ENCODE measurements around the gene ATG14. TPM values are rescaled to one million over a fixed set of nuclear protein-coding genes. Genes with fewer than 3 reads are reported as not detected.
A peak's percentile ranks its signal among the peaks of the same experiment; 100 is the strongest.
"Not testable (repeated sequence)": the region's sequence is repeated elsewhere in the genome, so short reads cannot be mapped to it uniquely, and the experiment has no call there.

The ATG14 gene, protein sequence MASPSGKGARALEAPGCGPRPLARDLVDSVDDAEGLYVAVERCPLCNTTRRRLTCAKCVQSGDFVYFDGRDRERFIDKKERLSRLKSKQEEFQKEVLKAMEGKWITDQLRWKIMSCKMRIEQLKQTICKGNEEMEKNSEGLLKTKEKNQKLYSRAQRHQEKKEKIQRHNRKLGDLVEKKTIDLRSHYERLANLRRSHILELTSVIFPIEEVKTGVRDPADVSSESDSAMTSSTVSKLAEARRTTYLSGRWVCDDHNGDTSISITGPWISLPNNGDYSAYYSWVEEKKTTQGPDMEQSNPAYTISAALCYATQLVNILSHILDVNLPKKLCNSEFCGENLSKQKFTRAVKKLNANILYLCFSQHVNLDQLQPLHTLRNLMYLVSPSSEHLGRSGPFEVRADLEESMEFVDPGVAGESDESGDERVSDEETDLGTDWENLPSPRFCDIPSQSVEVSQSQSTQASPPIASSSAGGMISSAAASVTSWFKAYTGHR
- polyA plus RNA-seq (2012; ENCODE audit: missing spikeins) = 4.7 TPM

DNA sequence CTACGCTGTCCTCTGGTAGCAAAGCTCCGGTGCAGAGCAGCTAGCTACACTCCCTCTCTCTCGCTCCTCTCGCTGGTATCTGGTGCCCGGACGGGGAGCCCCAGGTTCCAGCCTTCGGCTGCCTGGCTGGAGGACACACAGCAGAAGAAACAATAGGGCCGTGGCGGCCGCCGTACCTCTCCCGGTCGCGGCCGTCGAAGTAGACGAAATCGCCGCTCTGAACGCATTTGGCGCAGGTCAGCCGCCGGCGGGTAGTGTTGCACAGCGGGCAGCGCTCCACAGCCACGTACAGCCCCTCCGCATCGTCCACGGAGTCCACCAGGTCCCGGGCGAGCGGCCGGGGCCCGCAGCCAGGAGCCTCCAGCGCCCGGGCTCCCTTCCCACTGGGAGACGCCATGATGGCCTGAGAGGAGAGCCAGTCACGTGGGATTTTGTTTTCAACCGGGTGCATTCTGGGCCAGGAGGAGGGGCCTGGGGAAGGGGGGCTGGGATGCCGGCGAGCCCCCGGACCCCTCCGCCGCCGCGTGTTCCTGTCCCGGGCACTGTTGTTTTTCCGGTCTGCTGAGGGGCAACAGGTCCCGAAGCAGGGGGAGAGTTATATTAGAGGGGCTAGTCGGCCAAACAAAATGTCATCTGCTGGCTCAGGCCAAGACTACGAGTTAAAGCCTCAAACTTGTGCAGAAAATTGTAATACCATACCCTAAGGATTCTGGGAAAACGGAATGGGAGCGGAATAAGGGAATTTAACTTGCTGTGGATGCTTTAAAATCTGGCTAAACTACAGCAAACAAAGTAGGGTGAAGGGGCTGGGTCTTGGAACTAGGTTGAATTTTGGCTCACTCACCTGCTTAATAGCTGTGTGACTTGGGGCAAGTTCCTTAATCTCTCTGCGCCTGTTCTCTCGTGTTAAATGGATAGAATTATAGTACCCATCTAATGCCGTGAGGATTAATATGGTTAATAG is at the start of gene ATG14:
ATG14 (minus strand) TSS at position 405 of the 964 bp plus-strand sequence; CDS start at position 397, 8 bp downstream.
- FAIRE-seq (peak; percentile 83), DNase-seq (ENCODE audit: insufficient read length) (peak; percentile 82)
- peak; percentile 65; the same call in 1 of the 2 replicates for TF ChIP-seq POLR2A (IDR thresholded peaks at IDR 0.05; ENCODE audit: low read depth, low read length)
- TF ChIP-seq POLR2AphosphoS5 (IDR thresholded peaks at IDR 0.05; ENCODE audit: low read depth, low read length) = no peak
- peak; percentile 51; the same call in 1 of the 2 replicates for TF ChIP-seq TAF1 (IDR thresholded peaks at IDR 0.05; ENCODE audit: borderline replicate concordance, low read depth, low read length)

DNA sequence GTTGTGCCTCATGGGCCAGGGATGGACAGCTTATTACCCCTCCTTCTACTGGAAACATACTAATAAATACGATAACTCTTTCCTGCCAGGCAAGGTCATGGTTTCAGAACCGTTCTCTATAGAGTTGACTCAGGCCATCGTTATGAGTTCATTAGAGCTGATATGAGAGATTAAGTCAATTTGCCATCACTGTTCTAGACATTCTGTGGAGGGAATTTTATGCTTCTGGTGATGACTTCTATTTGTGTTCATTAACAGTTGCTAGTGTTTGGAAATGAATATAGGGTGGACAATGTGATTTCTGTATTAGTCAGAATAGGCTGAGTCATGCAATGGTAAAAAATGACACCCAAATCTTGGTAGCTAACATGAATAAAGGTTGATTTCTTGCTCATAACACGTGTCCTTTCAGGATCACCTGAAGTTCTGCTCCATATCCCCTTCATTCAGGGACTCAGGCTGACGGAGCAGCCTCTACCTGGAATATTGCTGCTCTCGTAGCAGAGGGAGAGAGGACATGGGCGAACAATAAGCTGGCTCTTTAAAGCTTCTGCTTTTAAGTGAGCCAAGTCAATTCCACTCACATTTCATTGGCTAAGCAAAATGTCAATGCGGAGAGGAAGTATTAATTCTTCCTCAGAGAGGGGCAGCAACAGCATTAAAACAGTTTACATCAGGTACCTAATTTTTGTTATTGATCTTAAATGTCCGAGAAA is 47.3 kb upstream of the ATG14 start:
- DNase-seq (ENCODE audit: insufficient read length) = no peak
- peak; percentile 87 for FAIRE-seq
- TF ChIP-seq POLR2AphosphoS5 (IDR thresholded peaks at IDR 0.05; ENCODE audit: low read depth, low read length) (no peak), POLR2A (IDR thresholded peaks at IDR 0.05; ENCODE audit: low read depth, low read length) (no peak), TAF1 (IDR thresholded peaks at IDR 0.05; ENCODE audit: borderline replicate concordance, low read depth, low read length) (no peak)

DNA sequence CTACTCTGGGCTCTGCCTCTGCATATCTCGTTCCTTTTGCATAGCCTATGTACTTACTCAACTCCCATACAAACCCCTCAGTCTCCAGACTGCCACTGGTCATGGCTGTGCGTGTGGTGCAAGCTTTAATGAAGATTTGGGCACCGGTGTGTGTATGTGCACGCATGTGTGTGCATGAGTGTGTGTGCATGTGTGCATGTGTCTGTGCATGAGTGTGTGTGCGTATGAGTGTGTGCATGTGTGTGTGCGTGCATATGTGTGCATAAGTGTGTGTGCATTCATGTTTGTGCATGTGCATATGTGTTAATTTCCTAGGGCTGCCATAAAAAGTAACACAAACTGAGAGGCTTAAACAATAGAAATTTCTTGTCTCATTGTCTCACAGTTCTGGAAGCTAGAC is 45.9 kb upstream of the ATG14 start:
- DNase-seq (ENCODE audit: insufficient read length) (no peak), FAIRE-seq (no peak)
- TF ChIP-seq TAF1 (IDR thresholded peaks at IDR 0.05; ENCODE audit: borderline replicate concordance, low read depth, low read length) = no peak
- no peak for TF ChIP-seq POLR2AphosphoS5 (IDR thresholded peaks at IDR 0.05; ENCODE audit: low read depth, low read length)
- TF ChIP-seq POLR2A (IDR thresholded peaks at IDR 0.05; ENCODE audit: low read depth, low read length) = no peak

DNA sequence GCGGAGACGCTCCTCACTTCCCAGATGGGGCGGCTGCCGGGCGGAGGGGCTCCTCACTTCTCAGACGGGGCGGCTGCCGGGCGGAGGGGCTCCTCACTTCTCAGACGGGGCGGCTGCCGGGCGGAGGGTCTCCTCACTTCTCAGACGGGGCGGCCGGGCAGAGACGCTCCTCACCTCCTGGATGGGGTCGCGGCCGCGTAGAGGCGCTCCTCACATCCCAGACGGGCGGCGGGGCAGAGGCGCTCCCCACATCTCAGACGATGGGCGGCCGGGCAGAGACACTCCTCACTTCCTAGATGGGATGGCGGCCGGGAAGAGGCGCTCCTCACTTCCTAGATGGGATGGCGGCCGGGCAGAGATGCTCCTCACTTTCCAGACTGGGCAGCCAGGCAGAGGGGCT is 44.8 kb upstream of the ATG14 start:
- DNase-seq (ENCODE audit: insufficient read length); FAIRE-seq: not testable (repeated sequence)

DNA sequence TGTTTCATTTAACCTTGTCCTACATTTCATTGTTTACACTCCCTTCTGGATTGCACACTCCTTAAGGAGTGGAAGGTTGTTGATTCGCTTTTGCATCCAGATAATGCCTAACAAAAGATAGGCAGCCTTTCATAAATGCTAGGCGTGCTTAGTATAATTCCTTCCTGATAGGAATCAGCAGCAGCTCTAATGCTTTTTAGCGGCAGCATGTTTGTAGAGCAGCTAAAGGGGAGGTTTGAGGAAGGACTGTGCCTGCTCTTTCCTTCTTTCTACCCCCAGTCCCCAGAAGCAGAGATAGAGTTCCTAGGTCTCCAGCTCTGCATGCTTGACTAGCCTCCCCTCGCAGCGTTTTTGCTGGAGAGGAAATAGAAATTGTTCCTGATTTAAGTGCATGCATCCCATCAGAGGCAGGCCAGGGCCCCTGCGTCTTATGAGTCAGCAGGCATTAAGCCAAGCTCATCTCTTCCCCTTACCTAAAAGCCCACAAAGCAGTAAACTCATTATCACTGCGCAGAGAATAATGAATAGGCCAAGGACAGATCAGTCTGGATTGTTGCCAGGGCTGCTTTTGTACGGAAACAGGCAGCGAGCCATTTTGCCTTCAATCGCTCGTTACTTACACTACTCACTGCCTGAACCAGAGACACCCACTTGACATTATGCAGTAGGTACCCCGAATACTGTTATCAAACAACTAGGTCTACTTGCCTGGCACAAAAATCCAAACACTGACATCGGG is 42.8 kb upstream of the ATG14 start:
- no peak for FAIRE-seq
- no peak for TF ChIP-seq POLR2AphosphoS5 (IDR thresholded peaks at IDR 0.05; ENCODE audit: low read depth, low read length)
- TF ChIP-seq TAF1 (IDR thresholded peaks at IDR 0.05; ENCODE audit: borderline replicate concordance, low read depth, low read length) = no peak
- TF ChIP-seq POLR2A (IDR thresholded peaks at IDR 0.05; ENCODE audit: low read depth, low read length) = no peak
- DNase-seq (ENCODE audit: insufficient read length) = no peak

DNA sequence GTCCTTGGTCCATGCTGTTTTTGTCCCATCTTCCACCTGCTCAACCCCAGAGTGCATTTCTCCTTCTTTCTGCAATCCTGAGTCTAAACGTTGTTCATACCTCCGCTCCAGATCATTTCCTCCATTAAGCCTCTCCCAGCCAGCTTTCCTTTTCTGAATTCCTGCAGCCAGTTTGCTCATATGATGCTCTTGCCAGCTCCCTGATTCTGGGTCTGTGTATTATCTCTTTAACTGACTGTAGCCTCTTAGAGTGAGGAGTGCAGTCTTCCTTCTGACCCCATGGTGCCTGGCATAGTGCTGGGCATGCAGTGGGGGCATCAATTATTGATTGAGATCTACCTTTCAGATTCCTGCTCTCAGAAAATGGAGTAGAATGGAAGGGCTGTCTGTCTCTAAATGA is 40.3 kb upstream of the ATG14 start:
- DNase-seq (ENCODE audit: insufficient read length) (no peak), FAIRE-seq (no peak)
- TF ChIP-seq TAF1 (IDR thresholded peaks at IDR 0.05; ENCODE audit: borderline replicate concordance, low read depth, low read length) (no peak), POLR2AphosphoS5 (IDR thresholded peaks at IDR 0.05; ENCODE audit: low read depth, low read length) (no peak), POLR2A (IDR thresholded peaks at IDR 0.05; ENCODE audit: low read depth, low read length) (no peak)

DNA sequence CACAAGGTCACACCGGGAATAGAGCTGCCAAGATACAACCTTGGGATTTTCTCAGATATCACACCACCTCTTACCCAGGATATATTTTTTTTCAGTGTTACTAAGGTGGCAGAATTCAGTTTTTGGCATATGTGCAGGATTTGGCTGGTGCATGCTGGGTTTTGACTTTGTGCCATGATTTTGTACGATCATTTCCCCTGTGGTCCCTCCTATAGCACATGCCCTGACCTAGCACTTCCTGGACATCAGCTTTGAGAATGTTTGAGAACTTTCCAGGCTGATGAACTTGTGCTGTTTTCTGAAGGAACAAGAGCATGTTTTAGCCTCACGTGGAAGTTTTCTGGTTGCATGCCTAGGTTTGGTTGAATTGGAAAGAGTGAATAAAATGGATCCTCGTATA is 39.8 kb upstream of the ATG14 start:
- no peak for DNase-seq (ENCODE audit: insufficient read length)
- FAIRE-seq = no peak
- no peak for TF ChIP-seq POLR2AphosphoS5 (IDR thresholded peaks at IDR 0.05; ENCODE audit: low read depth, low read length)
- TF ChIP-seq TAF1 (IDR thresholded peaks at IDR 0.05; ENCODE audit: borderline replicate concordance, low read depth, low read length) = no peak
- no peak for TF ChIP-seq POLR2A (IDR thresholded peaks at IDR 0.05; ENCODE audit: low read depth, low read length)

DNA sequence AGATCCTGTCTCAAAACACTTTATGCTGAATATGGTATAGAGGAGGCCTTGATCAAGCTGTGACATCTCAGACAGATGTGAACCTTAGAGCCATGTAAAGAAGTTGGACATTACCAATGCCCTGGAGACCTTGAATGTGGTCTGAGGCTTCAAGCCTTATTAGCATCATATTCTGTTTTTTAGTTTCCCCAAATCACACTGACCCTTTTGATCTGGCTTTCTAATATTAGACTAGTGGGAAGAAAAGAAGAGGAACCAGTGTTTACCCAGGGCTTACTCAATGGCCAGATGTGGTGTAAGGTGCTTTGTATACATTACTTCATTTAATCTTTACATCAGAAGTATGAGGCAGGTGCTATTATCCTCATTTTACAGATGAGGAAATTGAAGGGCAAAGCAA is 39.4 kb upstream of the ATG14 start:
- no peak for FAIRE-seq
- TF ChIP-seq POLR2AphosphoS5 (IDR thresholded peaks at IDR 0.05; ENCODE audit: low read depth, low read length) (no peak), TAF1 (IDR thresholded peaks at IDR 0.05; ENCODE audit: borderline replicate concordance, low read depth, low read length) (no peak), POLR2A (IDR thresholded peaks at IDR 0.05; ENCODE audit: low read depth, low read length) (no peak)
- DNase-seq (ENCODE audit: insufficient read length) = no peak

DNA sequence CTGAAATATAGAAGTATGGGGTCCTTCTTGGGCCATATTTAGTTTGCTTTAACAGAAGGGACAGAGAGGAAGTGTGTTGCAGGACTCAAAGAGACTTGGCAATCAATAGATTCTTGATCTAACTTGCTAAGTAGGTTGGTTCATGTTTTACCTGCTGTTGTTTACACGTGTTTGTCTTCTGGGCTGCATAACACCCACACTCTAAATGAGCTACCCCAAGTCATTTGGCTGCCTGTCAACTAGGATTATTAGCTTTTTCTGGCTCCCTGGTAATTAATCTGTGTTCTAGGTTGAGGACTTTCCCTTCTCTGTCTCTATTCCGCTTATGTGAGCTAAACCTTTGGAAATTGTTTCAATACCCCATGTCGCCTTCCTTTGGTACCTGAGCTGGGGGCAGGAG is 38.9 kb upstream of the ATG14 start:
- DNase-seq (ENCODE audit: insufficient read length) (no peak), FAIRE-seq (no peak)
- TF ChIP-seq POLR2A (IDR thresholded peaks at IDR 0.05; ENCODE audit: low read depth, low read length) (no peak), TAF1 (IDR thresholded peaks at IDR 0.05; ENCODE audit: borderline replicate concordance, low read depth, low read length) (no peak), POLR2AphosphoS5 (IDR thresholded peaks at IDR 0.05; ENCODE audit: low read depth, low read length) (no peak)

DNA sequence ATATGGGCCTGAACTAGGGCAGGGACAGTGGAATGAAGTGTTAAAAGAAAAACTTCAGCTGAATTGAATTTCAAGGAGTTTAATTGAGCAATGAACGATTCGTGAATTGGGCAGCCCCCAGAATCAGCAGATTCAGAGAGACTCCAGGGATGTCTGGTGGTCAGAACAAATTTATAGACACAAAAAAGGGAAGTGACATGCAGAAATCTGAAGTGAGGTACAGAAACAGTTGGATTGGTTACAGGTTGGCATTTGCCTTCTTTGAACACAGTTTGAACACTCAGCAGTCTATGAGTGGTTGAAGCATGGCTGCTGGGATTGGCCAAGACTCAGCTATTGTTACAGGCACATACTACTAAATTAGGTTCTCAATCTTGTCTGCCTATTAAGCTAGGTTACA is 38.5 kb upstream of the ATG14 start:
- DNase-seq (ENCODE audit: insufficient read length) = no peak
- FAIRE-seq = no peak
- TF ChIP-seq TAF1 (IDR thresholded peaks at IDR 0.05; ENCODE audit: borderline replicate concordance, low read depth, low read length) (no peak), POLR2A (IDR thresholded peaks at IDR 0.05; ENCODE audit: low read depth, low read length) (no peak), POLR2AphosphoS5 (IDR thresholded peaks at IDR 0.05; ENCODE audit: low read depth, low read length) (no peak)

Measured in GM12892 (cell line).